Natural killer cell (primary cell): Measurements from ENCODE around the gene KRTAP21-3. TPM values are rescaled to one million over a fixed set of nuclear protein-coding genes. Genes with fewer than 3 reads are reported as not detected.

ENCODE experiments used
- ATAC-seq, 3 donors: fragments of 150-1000 bp in 2 of 3; fragments of 200-7000 bp in 1 of 3; cut with Tn5 transposase; 1 replicate in 1 of 3; 2 replicates in 2 of 3; pipeline ENCODE4 v1.10.0; 2021; ENCODE audit warnings: mild to moderate bottlenecking in 2 of 3, moderate library complexity in 2 of 3
- DNase-seq, 2 donors: peaks; one replicate each; pipeline versions ENCODE4 v3.0.0 to v3.0.0-alpha.2; 2013 to 2021; ENCODE audit warnings: mixed read lengths in 1 of 2
- H3K27ac ChIP-seq: one replicate; pipeline ENCODE4 v1.5.1; 2013; ENCODE audit warnings: mild to moderate bottlenecking, low read length
- H3K27me3 ChIP-seq: one replicate; pipeline ENCODE4 v1.6.1; 2013; ENCODE audit warnings: low read length; ENCODE audit not compliant: control insufficient read depth, insufficient read depth
- H3K36me3 ChIP-seq: one replicate; pipeline ENCODE4 v1.6.1; 2013; ENCODE audit warnings: low read length; ENCODE audit not compliant: control insufficient read depth, insufficient read depth
- H3K4me1 ChIP-seq: one replicate; pipeline ENCODE4 v1.6.1; 2013; ENCODE audit warnings: low read length; ENCODE audit not compliant: control insufficient read depth, insufficient read depth
- H3K4me3 ChIP-seq: one replicate; pipeline ENCODE4 v1.5.1; 2013; ENCODE audit warnings: low read length
- H3K9me3 ChIP-seq: one replicate; pipeline ENCODE4 v1.6.1; 2013; ENCODE audit warnings: low read length; ENCODE audit not compliant: control insufficient read depth, insufficient read depth
- H3K27ac Mint-ChIP-seq, 2 donors: one replicate each; pipeline ENCODE4 v1.8.0; 2022; ENCODE audit warnings: mild to moderate bottlenecking in 2 of 2, mixed read lengths in 2 of 2, moderate library complexity in 1 of 2
- H3K27me3 Mint-ChIP-seq, 2 donors: one replicate each; pipeline ENCODE4 v1.8.0; 2022; ENCODE audit warnings: low read depth in 2 of 2, mixed read lengths in 2 of 2
- H3K36me3 Mint-ChIP-seq: one replicate; pipeline ENCODE4 v1.8.0; 2022; ENCODE audit warnings: mixed read lengths
- H3K4me1 Mint-ChIP-seq, 2 donors: one replicate each; pipeline ENCODE4 v1.8.0; 2022; ENCODE audit warnings: mixed read lengths in 2 of 2
- H3K4me3 Mint-ChIP-seq: one replicate; pipeline ENCODE4 v1.8.0; 2022; ENCODE audit warnings: mild to moderate bottlenecking, moderate library complexity, mixed read lengths
- H3K9me3 Mint-ChIP-seq, 2 donors: one replicate each; pipeline ENCODE4 v1.8.0; 2022; ENCODE audit warnings: mixed read lengths in 2 of 2
- CTCF ChIP-seq: fragments of 200-600 bp; IDR thresholded peaks from one replicate; pipeline ENCODE4 v1.8.0; 2022; ENCODE audit warnings: antibody characterized with exemption
- WGBS: methylation state at CpG from one replicate; pipeline ENCODE4 v1.1.7; 2013; ENCODE audit warnings: missing lambda C conversion rate; ENCODE audit not compliant: insufficient coverage; 5-methylcytosine and 5-hydroxymethylcytosine counted together
- intact Hi-C: fragments of 100-400 bp; cut with micrococcal nuclease; formaldehyde crosslinking; loops from one replicate; pipeline ENCODE4 v1.14.2; 2022
- total RNA-seq, 4 donors: library from RNA; stranded (reverse); fragments of 120-200 nt in 1 of 4; gene quantifications; one replicate each; pipeline versions ENCODE4 v1.2.3 to v1.2.4, GENCODE V29; 2013 to 2022

KRTAP21-3 gene
- total RNA-seq, 3 donors from 2014 or later (not counting 1 experiment from before 2014, with no cell fraction given), result not detected

DNA sequence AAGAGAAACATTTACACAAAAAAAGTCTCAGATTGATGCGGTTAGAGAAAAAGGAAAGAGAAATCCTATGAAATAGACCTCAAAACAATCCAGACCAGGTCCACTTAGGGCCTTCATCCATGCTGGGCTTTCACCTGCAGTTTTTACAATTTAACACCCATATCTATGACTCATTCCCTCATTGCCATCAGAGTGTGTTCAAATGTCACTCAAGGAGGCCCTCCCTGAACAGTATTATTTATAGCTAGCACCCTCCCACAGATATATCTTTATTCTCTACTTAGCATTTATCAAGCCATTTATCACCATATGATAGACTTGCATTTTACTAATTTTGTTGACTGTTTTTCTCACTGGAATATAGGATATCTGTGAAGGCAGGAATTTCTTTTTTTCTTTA lies 824 bp upstream of the KRTAP21-3 start:
- Histone ChIP-seq H3K4me3 (no peak overlapping the region), H3K4me1 (no peaks in the 10 kb centered on the region), H3K27ac (no peak overlapping the region), H3K36me3 (no peaks in the 10 kb centered on the region), H3K27me3 (no peaks in the 10 kb centered on the region), H3K9me3 (no peaks in the 10 kb centered on the region)
- ATAC-seq, result no peak
- Mint-ChIP-seq H3K4me1 (no peaks in the 10 kb centered on the region), H3K9me3 (peaks cover 9 to 13% of the 10 kb centered on the region in 2 donors), H3K36me3 (no peaks in the 10 kb centered on the region), H3K4me3 (no peak overlapping the region), H3K27ac (no peak overlapping the region), H3K27me3 (no peaks in the 10 kb centered on the region)
- whole genome bisulfite sequencing, result no CpG with 5 or more reads among the region's 1 CpG
- DNase-seq, result no peak
- TF ChIP-seq CTCF, result no peak
- intact Hi-C loops, result no loop called here

DNA sequence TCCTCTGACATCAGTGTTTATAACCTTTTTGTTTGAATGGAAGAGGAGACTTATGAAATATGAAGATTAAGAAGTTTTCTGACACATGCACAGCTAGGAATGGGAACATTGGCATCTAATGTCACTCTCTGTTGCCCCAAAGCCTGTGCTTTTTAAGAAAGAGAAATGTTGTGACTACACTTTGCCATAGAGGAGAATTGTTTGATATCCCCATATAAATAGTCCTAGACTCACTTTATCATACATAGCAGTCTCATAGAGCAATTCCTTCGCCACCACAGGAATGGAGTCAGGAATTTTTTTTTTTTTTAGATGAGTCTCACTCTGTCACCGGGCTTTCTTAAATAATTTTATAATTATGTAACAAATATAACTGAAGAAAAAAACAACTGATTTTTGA lies 1.5 kb downstream of the KRTAP21-3 start:
- Mint-ChIP-seq H3K9me3 (peaks cover 7 to 12% of the 10 kb centered on the region in 2 donors), H3K4me1 (no peaks in the 10 kb centered on the region), H3K4me3 (no peak overlapping the region), H3K27me3 (no peaks in the 10 kb centered on the region), H3K27ac (no peak overlapping the region), H3K36me3 (no peaks in the 10 kb centered on the region)
- intact Hi-C loops, result no loop called here
- no peaks in the 10 kb centered on the region for H3K27me3 ChIP-seq
- TF ChIP-seq CTCF, result no peak
- no peaks in the 10 kb centered on the region for H3K4me1 ChIP-seq
- no peaks in the 10 kb centered on the region for H3K36me3 ChIP-seq
- H3K27ac ChIP-seq, result no peak overlapping the region
- no peaks in the 10 kb centered on the region for H3K9me3 ChIP-seq
- WGBS, result no CpG with 5 or more reads among the region's 2 CpGs
- no peak for ATAC-seq
- no peak overlapping the region for H3K4me3 ChIP-seq
- DNase-seq, result no peak

DNA sequence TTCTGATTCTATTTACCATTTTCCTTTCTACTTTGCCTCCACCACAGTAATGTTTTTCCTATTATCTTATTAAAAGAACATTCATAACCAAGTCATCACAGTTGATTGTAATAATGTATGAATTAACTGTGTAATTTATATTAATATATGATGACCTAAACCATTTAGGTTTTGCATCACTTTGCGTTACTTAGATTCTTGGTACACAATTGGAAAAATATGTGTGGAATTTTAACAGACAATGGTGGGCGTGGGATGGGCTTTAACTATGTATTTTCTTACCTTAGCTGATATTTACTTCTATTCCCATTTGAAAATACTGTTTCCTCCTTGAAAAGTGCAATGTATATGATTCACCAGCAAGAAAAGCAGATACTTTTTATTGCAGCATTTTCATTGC lies 3.6 kb downstream of the KRTAP21-3 start:
- no peaks in the 10 kb centered on the region for H3K9me3 ChIP-seq
- no peak for ATAC-seq
- H3K9me3 Mint-ChIP-seq, result peaks cover 11 to 15% of the 10 kb centered on the region in 2 donors
- no peaks in the 10 kb centered on the region for H3K4me1 Mint-ChIP-seq
- no peaks in the 10 kb centered on the region for H3K27me3 ChIP-seq
- H3K4me3 ChIP-seq, result no peak overlapping the region
- no peaks in the 10 kb centered on the region for H3K36me3 Mint-ChIP-seq
- H3K4me3 Mint-ChIP-seq, result no peak overlapping the region
- no peaks in the 10 kb centered on the region for H3K36me3 ChIP-seq
- no peak overlapping the region for H3K27ac ChIP-seq
- no peaks in the 10 kb centered on the region for H3K27me3 Mint-ChIP-seq
- no peak overlapping the region for H3K27ac Mint-ChIP-seq
- WGBS, result 100% methylated on average over 2 of the region's 2 CpGs
- H3K4me1 ChIP-seq, result no peaks in the 10 kb centered on the region
- intact Hi-C loops, result no loop called here
- DNase-seq, result no peak
- TF ChIP-seq CTCF, result no peak

DNA sequence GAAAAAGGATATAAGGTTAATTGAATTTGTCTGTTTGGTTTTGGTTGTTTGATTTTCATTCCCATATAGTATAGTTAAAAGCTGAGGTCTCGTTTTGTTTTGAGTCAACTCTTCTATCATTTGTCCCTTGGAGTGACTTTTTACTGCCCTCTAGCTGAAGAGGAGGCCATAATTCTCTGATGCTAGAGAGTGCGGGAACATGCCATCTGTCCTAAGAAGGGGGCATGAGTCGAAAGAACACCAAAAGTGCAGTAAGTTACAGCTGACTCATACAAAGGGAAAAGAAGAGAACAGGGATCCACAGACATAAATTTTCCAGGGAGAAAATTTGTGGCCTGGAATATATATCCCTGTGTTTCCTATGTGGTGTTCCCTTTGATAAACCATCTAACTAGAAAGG lies 4.1 kb downstream of the KRTAP21-3 start:
- no peak overlapping the region for H3K27ac ChIP-seq
- 90% methylated on average over 3 of the region's 3 CpGs for WGBS
- peaks cover 13 to 15% of the 10 kb centered on the region in 2 donors for H3K9me3 Mint-ChIP-seq
- no peak for TF ChIP-seq CTCF
- H3K36me3 ChIP-seq, result no peaks in the 10 kb centered on the region
- no peaks in the 10 kb centered on the region for H3K4me1 ChIP-seq
- no peak for ATAC-seq
- no peaks in the 10 kb centered on the region for H3K27me3 ChIP-seq
- no peak overlapping the region for H3K4me3 Mint-ChIP-seq
- no peak overlapping the region for H3K27ac Mint-ChIP-seq
- no peaks in the 10 kb centered on the region for H3K4me1 Mint-ChIP-seq
- no peaks in the 10 kb centered on the region for H3K27me3 Mint-ChIP-seq
- H3K4me3 ChIP-seq, result no peak overlapping the region
- DNase-seq, result no peak
- intact Hi-C loops, result no loop called here
- no peaks in the 10 kb centered on the region for H3K9me3 ChIP-seq
- H3K36me3 Mint-ChIP-seq, result no peaks in the 10 kb centered on the region
